Mesenchymal stem cell (in vitro differentiated cells and primary cell): ENCODE results near the gene CWF19L2.

Source experiments
- DNase-seq: peaks from one replicate; pipeline ENCODE4 v3.0.0-alpha.2; 2013
- H2AFZ ChIP-seq: one replicate; pipeline ENCODE4 v1.6.1; 2013; ENCODE audit warnings: low read depth, mild to moderate bottlenecking, control low read depth, inconsistent platforms, low read length, moderate library complexity
- H2AK5ac ChIP-seq: 2 replicates; pipeline ENCODE4 v1.6.1; 2013; ENCODE audit warnings: low read length, moderate library complexity, mild to moderate bottlenecking, inconsistent platforms; ENCODE audit not compliant: severe bottlenecking
- H2BK120ac ChIP-seq: one replicate; pipeline ENCODE4 v1.6.1; 2013; ENCODE audit warnings: low read depth, mild to moderate bottlenecking, inconsistent platforms, low read length, moderate library complexity
- H2BK12ac ChIP-seq, 2 experiments: one replicate each; pipeline ENCODE4 v1.6.1; 2013; ENCODE audit warnings: inconsistent platforms in 2 of 2, low read length in 2 of 2, mild to moderate bottlenecking in 2 of 2, moderate library complexity in 2 of 2, control low read depth in 1 of 2
- H2BK15ac ChIP-seq: one replicate; pipeline ENCODE4 v1.6.1; 2013; ENCODE audit warnings: mild to moderate bottlenecking, low read depth, inconsistent platforms; ENCODE audit not compliant: poor library complexity, severe bottlenecking
- H2BK5ac ChIP-seq: 2 replicates; pipeline ENCODE4 v1.6.1; 2013; ENCODE audit warnings: low read depth, mild to moderate bottlenecking, low read length, control low read depth, inconsistent platforms; ENCODE audit not compliant: poor library complexity, severe bottlenecking
- H3K14ac ChIP-seq, 2 experiments: one replicate each; pipeline ENCODE4 v1.6.1; 2013; ENCODE audit warnings: inconsistent platforms in 2 of 2, low read length in 2 of 2, control low read depth in 1 of 2, mild to moderate bottlenecking in 1 of 2, moderate library complexity in 1 of 2
- H3K18ac ChIP-seq, 2 experiments: one replicate each; pipeline ENCODE4 v1.6.1; 2013; ENCODE audit warnings: inconsistent platforms in 2 of 2, low read length in 2 of 2, control low read depth in 1 of 2, low read depth in 1 of 2, mild to moderate bottlenecking in 1 of 2
- H3K23ac ChIP-seq, 2 experiments: one replicate each; pipeline ENCODE4 v1.6.1; 2013; ENCODE audit warnings: inconsistent platforms in 2 of 2, low read length in 2 of 2, mild to moderate bottlenecking in 2 of 2, moderate library complexity in 2 of 2, control low read depth in 1 of 2
- H3K27ac ChIP-seq: 2 replicates; pipeline ENCODE4 v1.5.1; 2013; ENCODE audit warnings: mild to moderate bottlenecking, moderate library complexity, low read length, control low read depth, inconsistent platforms; ENCODE audit not compliant: poor library complexity, severe bottlenecking
- H3K27me3 ChIP-seq, 2 experiments: 2 replicates each; pipeline versions ENCODE4 v1.6.1 to v1.7.0; 2013; ENCODE audit warnings: low read length in 2 of 2, mild to moderate bottlenecking in 2 of 2, moderate library complexity in 2 of 2, control low read depth in 1 of 2, inconsistent platforms in 1 of 2; ENCODE audit not compliant: control insufficient read depth in 1 of 2, insufficient read depth in 1 of 2
- H3K36me3 ChIP-seq, 2 experiments: 2 replicates each; pipeline versions ENCODE4 v1.6.1 to v1.7.0; 2013; ENCODE audit warnings: low read length in 2 of 2, control low read depth in 1 of 2, inconsistent platforms in 1 of 2, low read depth in 1 of 2, mild to moderate bottlenecking in 1 of 2; ENCODE audit not compliant: insufficient read depth in 2 of 2, control insufficient read depth in 1 of 2
- H3K4ac ChIP-seq, 2 experiments: one replicate each; pipeline ENCODE4 v1.6.1; 2013; ENCODE audit warnings: inconsistent platforms in 2 of 2, low read length in 2 of 2, mild to moderate bottlenecking in 2 of 2, moderate library complexity in 2 of 2, control low read depth in 1 of 2, low read depth in 1 of 2
- H3K4me1 ChIP-seq: 2 replicates; pipeline ENCODE4 v1.6.1; 2013; ENCODE audit warnings: low read depth, low read length, control low read depth; ENCODE audit not compliant: control insufficient read depth, insufficient read depth
- H3K4me2 ChIP-seq: 2 replicates; pipeline ENCODE4 v1.6.1; 2013; ENCODE audit warnings: low read length, mild to moderate bottlenecking, inconsistent platforms; ENCODE audit not compliant: poor library complexity, severe bottlenecking
- H3K4me3 ChIP-seq, 2 experiments: 2 replicates each; pipeline versions ENCODE4 v1.5.1 to v1.7.0; 2013; ENCODE audit warnings: low read length in 2 of 2, mild to moderate bottlenecking in 2 of 2, control low read depth in 1 of 2, low read depth in 1 of 2; ENCODE audit not compliant: insufficient read depth in 1 of 2
- H3K79me1 ChIP-seq: replicated peaks from 2 replicates; pipeline ENCODE4 v1.6.1; 2013; ENCODE audit warnings: mild to moderate bottlenecking, control low read depth, low read length, inconsistent platforms; ENCODE audit not compliant: poor library complexity, severe bottlenecking
- H3K9ac ChIP-seq: 2 replicates; pipeline ENCODE4 v1.7.0; 2013; ENCODE audit warnings: mild to moderate bottlenecking, low read length, moderate library complexity
- H3K9me3 ChIP-seq: 2 replicates; pipeline ENCODE4 v1.7.0; 2013; ENCODE audit warnings: mild to moderate bottlenecking, low read length; ENCODE audit not compliant: control insufficient read depth
- H4K8ac ChIP-seq: one replicate; pipeline ENCODE4 v1.6.1; 2013; ENCODE audit warnings: inconsistent platforms, mild to moderate bottlenecking, low read length, moderate library complexity
- H4K91ac ChIP-seq: one replicate; pipeline ENCODE4 v1.6.1; 2013; ENCODE audit warnings: mild to moderate bottlenecking, low read length, inconsistent platforms
- WGBS: methylation state at CpG from one replicate; pipeline ENCODE4 v1.1.7; 2013; ENCODE audit warnings: mixed read lengths; 5-methylcytosine and 5-hydroxymethylcytosine counted together

The CWF19L2 gene

DNA sequence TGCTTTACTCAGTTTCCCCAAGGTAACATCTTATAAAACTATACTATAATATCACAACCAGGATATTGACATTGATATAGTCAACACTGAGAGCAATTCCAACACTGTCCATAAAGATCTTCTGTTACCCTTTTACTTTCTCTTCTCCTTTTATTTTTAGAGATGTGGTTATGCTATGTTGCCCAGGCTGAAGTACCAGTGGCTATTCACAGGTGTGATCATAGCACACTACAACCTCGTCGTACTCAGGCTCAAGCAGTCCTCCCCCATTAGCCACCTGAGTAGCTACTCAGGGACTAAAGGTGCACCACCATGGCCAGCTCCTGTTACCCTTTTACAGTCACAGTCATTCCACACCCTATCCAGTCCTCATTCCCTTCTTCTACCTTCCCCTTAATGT is 119.7 kb downstream of the CWF19L2 start:
- no peak overlapping the region for H3K9ac ChIP-seq
- H3K4me3 ChIP-seq = no peak overlapping the region
- no peak overlapping the region for H4K8ac ChIP-seq
- no peak overlapping the region for H2BK5ac ChIP-seq
- H3K4ac ChIP-seq = no peak overlapping the region
- no peak overlapping the region for H2BK12ac ChIP-seq
- H3K18ac ChIP-seq = no peak overlapping the region
- no peak overlapping the region for H2BK15ac ChIP-seq
- no peak overlapping the region for H3K4me2 ChIP-seq
- no peak overlapping the region for H3K27ac ChIP-seq
- H2AFZ ChIP-seq = no peak overlapping the region
- peaks cover 0 to 6% of the 10 kb centered on the region in 2 experiments for H3K36me3 ChIP-seq
- no peak overlapping the region for H2AK5ac ChIP-seq
- H2BK120ac ChIP-seq = no peak overlapping the region
- H3K14ac ChIP-seq = no peak overlapping the region
- H3K79me1 ChIP-seq = peaks cover 2% of the 10 kb centered on the region
- H3K9me3 ChIP-seq = no peaks in the 10 kb centered on the region
- 100% methylated on average over 2 of the region's 2 CpGs for WGBS
- H4K91ac ChIP-seq = no peak overlapping the region
- H3K23ac ChIP-seq = no peak overlapping the region
- no peak for DNase-seq
- H3K27me3 ChIP-seq = no peaks in the 10 kb centered on the region
- no peaks in the 10 kb centered on the region for H3K4me1 ChIP-seq

GRCh38 chr11:107331728-107332127 is 125.9 kb downstream of the CWF19L2 start:
- no peak overlapping the region for H3K9ac ChIP-seq
- no peak overlapping the region for H4K8ac ChIP-seq
- no peak overlapping the region for H2BK12ac ChIP-seq
- no peak overlapping the region for H3K4ac ChIP-seq
- H3K9me3 ChIP-seq = no peaks in the 10 kb centered on the region
- H3K4me2 ChIP-seq = no peak overlapping the region
- no peak overlapping the region for H3K4me3 ChIP-seq
- H4K91ac ChIP-seq = no peak overlapping the region
- H2AK5ac ChIP-seq = no peak overlapping the region
- peaks cover 0 to 10% of the 10 kb centered on the region in 2 experiments for H3K36me3 ChIP-seq
- no peak overlapping the region for H3K14ac ChIP-seq
- no peak overlapping the region for H2BK5ac ChIP-seq
- H3K27ac ChIP-seq = no peak overlapping the region
- H3K4me1 ChIP-seq = no peaks in the 10 kb centered on the region
- no peaks in the 10 kb centered on the region for H3K27me3 ChIP-seq
- no peak overlapping the region for H3K23ac ChIP-seq
- no peak overlapping the region for H2AFZ ChIP-seq
- 100% methylated on average over 1 of the region's 1 CpG for WGBS
- no peak overlapping the region for H2BK15ac ChIP-seq
- no peak overlapping the region for H2BK120ac ChIP-seq
- no peak overlapping the region for H3K18ac ChIP-seq
- H3K79me1 ChIP-seq = no peaks in the 10 kb centered on the region
- no peak for DNase-seq

- Histone ChIP-seq H3K9me3 (no peaks in the 10 kb centered on the region), H2BK120ac (no peak overlapping the region)
- 100% methylated on average over 1 of the region's 3 CpGs for WGBS
Observed at GRCh38 chr11:107329164-107329563, 128.5 kb downstream of the CWF19L2 start.

DNA sequence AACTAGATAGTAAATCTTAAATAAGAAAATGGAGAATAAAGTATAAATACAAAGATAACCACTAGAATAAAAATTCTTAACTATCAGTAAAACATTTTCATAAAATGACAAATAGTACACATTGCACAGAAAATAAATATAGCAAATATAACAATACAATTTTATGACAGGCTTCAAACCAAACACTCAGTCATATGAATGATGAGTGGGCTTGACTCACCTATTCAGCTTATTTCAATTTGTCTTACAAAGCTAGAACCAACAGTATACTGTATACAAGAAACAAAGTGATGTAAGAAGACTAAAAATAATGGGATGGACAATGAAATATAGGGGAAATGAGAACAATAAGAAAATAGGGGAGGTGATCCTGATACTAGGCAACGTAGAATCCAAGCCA is 141.2 kb downstream of the CWF19L2 start:
- no peak overlapping the region for H3K4me3 ChIP-seq
- peaks cover 7% of the 10 kb centered on the region for H3K9me3 ChIP-seq
- no peak overlapping the region for H2BK12ac ChIP-seq
- H3K27me3 ChIP-seq = no peaks in the 10 kb centered on the region
- no peaks in the 10 kb centered on the region for H3K79me1 ChIP-seq
- H3K27ac ChIP-seq = no peak overlapping the region
- H4K91ac ChIP-seq = no peak overlapping the region
- DNase-seq = no peak
- no peak overlapping the region for H3K4me2 ChIP-seq
- H3K36me3 ChIP-seq = peaks cover 7 to 10% of the 10 kb centered on the region in 2 experiments
- H2BK120ac ChIP-seq = no peak overlapping the region
- H3K4ac ChIP-seq = no peak overlapping the region
- no peak overlapping the region for H3K23ac ChIP-seq
- no peak overlapping the region for H2BK5ac ChIP-seq
- H2AK5ac ChIP-seq = no peak overlapping the region
- no peak overlapping the region for H4K8ac ChIP-seq
- 100% methylated on average over 1 of the region's 1 CpG for WGBS
- H3K4me1 ChIP-seq = no peaks in the 10 kb centered on the region
- no peak overlapping the region for H3K14ac ChIP-seq
- no peak overlapping the region for H2AFZ ChIP-seq
- H3K18ac ChIP-seq = no peak overlapping the region
- H2BK15ac ChIP-seq = no peak overlapping the region
- H3K9ac ChIP-seq = no peak overlapping the region

More at GRCh38 chr11:107329164-107329563, 128.5 kb downstream of the CWF19L2 start:
- peaks cover 0 to 14% of the 10 kb centered on the region in 2 experiments for H3K36me3 ChIP-seq
- H3K27ac ChIP-seq = no peak overlapping the region
- no peak overlapping the region for H3K4me2 ChIP-seq
- H2BK5ac ChIP-seq = no peak overlapping the region
- no peak overlapping the region for H2AFZ ChIP-seq
- H3K18ac ChIP-seq = no peak overlapping the region
- no peak overlapping the region for H2BK12ac ChIP-seq
- no peak overlapping the region for H2AK5ac ChIP-seq
- H4K91ac ChIP-seq = no peak overlapping the region
- H3K14ac ChIP-seq = no peak overlapping the region
- no peak overlapping the region for H4K8ac ChIP-seq
- H3K4me3 ChIP-seq = no peak overlapping the region
- no peak for DNase-seq
- H3K23ac ChIP-seq = no peak overlapping the region
- H3K79me1 ChIP-seq = no peaks in the 10 kb centered on the region
- H3K27me3 ChIP-seq = no peaks in the 10 kb centered on the region
- H3K4ac ChIP-seq = no peak overlapping the region
- H2BK15ac ChIP-seq = no peak overlapping the region
- H3K4me1 ChIP-seq = no peaks in the 10 kb centered on the region
- no peak overlapping the region for H3K9ac ChIP-seq
